Natural killer cell (primary cell): ENCODE results near the gene KIF25. TPM values are rescaled to one million over a fixed set of nuclear protein-coding genes. Genes with fewer than 3 reads are reported as not detected.

ENCODE experiments used
- ATAC-seq, 3 donors: fragments of 150-1000 bp in 2 of 3; fragments of 200-7000 bp in 1 of 3; cut with Tn5 transposase; 1 replicate in 1 of 3; 2 replicates in 2 of 3; pipeline ENCODE4 v1.10.0; 2021; ENCODE audit warnings: mild to moderate bottlenecking in 2 of 3, moderate library complexity in 2 of 3
- DNase-seq, 2 donors: peaks; one replicate each; pipeline versions ENCODE4 v3.0.0 to v3.0.0-alpha.2; 2013 to 2021; ENCODE audit warnings: mixed read lengths in 1 of 2
- H3K27ac ChIP-seq: one replicate; pipeline ENCODE4 v1.5.1; 2013; ENCODE audit warnings: mild to moderate bottlenecking, low read length
- H3K27me3 ChIP-seq: one replicate; pipeline ENCODE4 v1.6.1; 2013; ENCODE audit warnings: low read length; ENCODE audit not compliant: control insufficient read depth, insufficient read depth
- H3K36me3 ChIP-seq: one replicate; pipeline ENCODE4 v1.6.1; 2013; ENCODE audit warnings: low read length; ENCODE audit not compliant: control insufficient read depth, insufficient read depth
- H3K4me1 ChIP-seq: one replicate; pipeline ENCODE4 v1.6.1; 2013; ENCODE audit warnings: low read length; ENCODE audit not compliant: control insufficient read depth, insufficient read depth
- H3K4me3 ChIP-seq: one replicate; pipeline ENCODE4 v1.5.1; 2013; ENCODE audit warnings: low read length
- H3K9me3 ChIP-seq: one replicate; pipeline ENCODE4 v1.6.1; 2013; ENCODE audit warnings: low read length; ENCODE audit not compliant: control insufficient read depth, insufficient read depth
- H3K27ac Mint-ChIP-seq, 2 donors: one replicate each; pipeline ENCODE4 v1.8.0; 2022; ENCODE audit warnings: mild to moderate bottlenecking in 2 of 2, mixed read lengths in 2 of 2, moderate library complexity in 1 of 2
- H3K27me3 Mint-ChIP-seq, 2 donors: one replicate each; pipeline ENCODE4 v1.8.0; 2022; ENCODE audit warnings: low read depth in 2 of 2, mixed read lengths in 2 of 2
- H3K36me3 Mint-ChIP-seq: one replicate; pipeline ENCODE4 v1.8.0; 2022; ENCODE audit warnings: mixed read lengths
- H3K4me1 Mint-ChIP-seq, 2 donors: one replicate each; pipeline ENCODE4 v1.8.0; 2022; ENCODE audit warnings: mixed read lengths in 2 of 2
- H3K4me3 Mint-ChIP-seq: one replicate; pipeline ENCODE4 v1.8.0; 2022; ENCODE audit warnings: mild to moderate bottlenecking, moderate library complexity, mixed read lengths
- H3K9me3 Mint-ChIP-seq, 2 donors: one replicate each; pipeline ENCODE4 v1.8.0; 2022; ENCODE audit warnings: mixed read lengths in 2 of 2
- CTCF ChIP-seq: fragments of 200-600 bp; IDR thresholded peaks from one replicate; pipeline ENCODE4 v1.8.0; 2022; ENCODE audit warnings: antibody characterized with exemption
- WGBS: methylation state at CpG from one replicate; pipeline ENCODE4 v1.1.7; 2013; ENCODE audit warnings: missing lambda C conversion rate; ENCODE audit not compliant: insufficient coverage; 5-methylcytosine and 5-hydroxymethylcytosine counted together
- intact Hi-C: fragments of 100-400 bp; cut with micrococcal nuclease; formaldehyde crosslinking; loops from one replicate; pipeline ENCODE4 v1.14.2; 2022
- total RNA-seq, 4 donors: library from RNA; stranded (reverse); fragments of 120-200 nt in 1 of 4; gene quantifications; one replicate each; pipeline versions ENCODE4 v1.2.3 to v1.2.4, GENCODE V29; 2013 to 2022

Gene KIF25
- total RNA-seq, 3 donors from 2014 or later (not counting 1 experiment from before 2014, with no cell fraction given) = not detected

- no peaks in the 10 kb centered on the region for H3K27me3 Mint-ChIP-seq
- WGBS = 88% methylated on average over 9 of the region's 9 CpGs
- no peaks in the 10 kb centered on the region for H3K9me3 Mint-ChIP-seq
- no peaks in the 10 kb centered on the region for H3K9me3 ChIP-seq
- intact Hi-C loops = no loop called here
- H3K4me3 ChIP-seq = no peak overlapping the region
- no peak for DNase-seq
- no peak overlapping the region for H3K27ac Mint-ChIP-seq
- no peak for TF ChIP-seq CTCF
- no peaks in the 10 kb centered on the region for H3K36me3 ChIP-seq
- no peaks in the 10 kb centered on the region for H3K4me1 Mint-ChIP-seq
- no peak overlapping the region for H3K27ac ChIP-seq
- no peak for ATAC-seq
- H3K27me3 ChIP-seq = no peaks in the 10 kb centered on the region
- H3K4me3 Mint-ChIP-seq = no peak overlapping the region
- no peaks in the 10 kb centered on the region for H3K36me3 Mint-ChIP-seq
- H3K4me1 ChIP-seq = no peaks in the 10 kb centered on the region
Observed at GRCh38 chr6:168051648-168052047, 54.2 kb downstream of the KIF25 start.

GRCh38 chr6:168052291-168052891 lies 54.9 kb downstream of the KIF25 start:
- no peak for TF ChIP-seq CTCF
- no peak overlapping the region for H3K4me3 ChIP-seq
- Mint-ChIP-seq H3K27me3 (no peaks in the 10 kb centered on the region), H3K4me3 (no peak overlapping the region), H3K4me1 (no peaks in the 10 kb centered on the region), H3K9me3 (no peaks in the 10 kb centered on the region), H3K27ac (no peak overlapping the region), H3K36me3 (no peaks in the 10 kb centered on the region)
- H3K36me3 ChIP-seq = no peaks in the 10 kb centered on the region
- no peaks in the 10 kb centered on the region for H3K27me3 ChIP-seq
- H3K9me3 ChIP-seq = no peaks in the 10 kb centered on the region
- H3K4me1 ChIP-seq = no peaks in the 10 kb centered on the region
- DNase-seq = no peak
- 93% methylated on average over 26 of the region's 26 CpGs for WGBS
- intact Hi-C loops = no loop called here
- no peak for ATAC-seq
- H3K27ac ChIP-seq = no peak overlapping the region

- Mint-ChIP-seq H3K4me3 (no peak overlapping the region), H3K27me3 (no peaks in the 10 kb centered on the region), H3K9me3 (no peaks in the 10 kb centered on the region), H3K27ac (no peak overlapping the region), H3K36me3 (no peaks in the 10 kb centered on the region), H3K4me1 (no peaks in the 10 kb centered on the region)
- no peaks in the 10 kb centered on the region for H3K36me3 ChIP-seq
- ATAC-seq (no peak), DNase-seq (no peak)
- 86% methylated on average over 38 of the region's 38 CpGs for WGBS
- H3K9me3 ChIP-seq = no peaks in the 10 kb centered on the region
- intact Hi-C loops = no loop called here
- no peaks in the 10 kb centered on the region for H3K27me3 ChIP-seq
- no peak overlapping the region for H3K4me3 ChIP-seq
- no peak overlapping the region for H3K27ac ChIP-seq
- H3K4me1 ChIP-seq = no peaks in the 10 kb centered on the region
- TF ChIP-seq CTCF = no peak
Observed at GRCh38 chr6:168053086-168053956, 55.9 kb downstream of the KIF25 start.
